HG02852 (cell line): ENCODE results near the gene VSNL1.

Experiments used
- ATAC-seq: cut with Tn5 transposase; IDR thresholded peaks from one replicate; pipeline ENCODE4 v1.9.1; 2021; ENCODE audit warnings: mild to moderate bottlenecking, moderate library complexity; ENCODE audit not compliant: unreplicated experiment

Gene VSNL1

GRCh38 chr2:17540093-17540812 is at the start of gene VSNL1:
Gene VSNL1 (plus strand): TSS chr2:17540696. CDS start chr2:17592075, 51,379 bp downstream.
- ATAC-seq = no peak

- ATAC-seq = no peak
Measured at GRCh38 chr2:17495590-17495989, 44.9 kb upstream of the VSNL1 start.

- no peak for ATAC-seq
Measured at GRCh38 chr2:17497718-17498117, 42.8 kb upstream of the VSNL1 start.

GRCh38 chr2:17506736-17507616 is 33.5 kb upstream of the VSNL1 start:
- no peak for ATAC-seq

- ATAC-seq = peak; percentile 31
Measured at GRCh38 chr2:17515652-17516051, 24.8 kb upstream of the VSNL1 start.

GRCh38 chr2:17517481-17518211 is 22.9 kb upstream of the VSNL1 start:
- peak; percentile 17 for ATAC-seq

GRCh38 chr2:17518212-17519154 is 22.0 kb upstream of the VSNL1 start, which contains the start of gene RAD51AP2:
Gene RAD51AP2 (minus strand): TSS chr2:17518440. CDS start chr2:17518415, 25 bp downstream.
- peak; percentile 85 for ATAC-seq

GRCh38 chr2:17519486-17519885 is 21.0 kb upstream of the VSNL1 start:
- no peak for ATAC-seq

- peak; percentile 30 for ATAC-seq
Measured at GRCh38 chr2:17520761-17521160, 19.7 kb upstream of the VSNL1 start.

GRCh38 chr2:17521621-17522020 is 18.9 kb upstream of the VSNL1 start:
- ATAC-seq = no peak

GRCh38 chr2:17522303-17522702 is 18.2 kb upstream of the VSNL1 start:
- no peak for ATAC-seq

GRCh38 chr2:17529771-17530170 is 10.7 kb upstream of the VSNL1 start:
- ATAC-seq = no peak

GRCh38 chr2:17533546-17533945 is 7.0 kb upstream of the VSNL1 start:
- ATAC-seq = no peak

GRCh38 chr2:17536416-17536815 is 4.1 kb upstream of the VSNL1 start:
- no peak for ATAC-seq

GRCh38 chr2:17538022-17538843 is 2.3 kb upstream of the VSNL1 start:
- ATAC-seq = peak; percentile 35

GRCh38 chr2:17538844-17539554 is 1.5 kb upstream of the VSNL1 start:
- ATAC-seq = peak; percentile 72

- no peak for ATAC-seq
Measured at GRCh38 chr2:17539611-17540092, 844 bp upstream of the VSNL1 start.

- no peak for ATAC-seq
Measured at GRCh38 chr2:17540813-17541530, 476 bp downstream of the VSNL1 start.
